Nephron (organoid): ENCODE data around the gene HDAC9.

Experiments
- H3K27ac Mint-ChIP-seq, 3 experiments: 2 replicates each; pipeline ENCODE4 v1.8.0; 2020; ENCODE audit warnings: mixed read lengths in 3 of 3, mild to moderate bottlenecking in 2 of 3, moderate library complexity in 1 of 3
- H3K27me3 Mint-ChIP-seq: 2 replicates; pipeline ENCODE4 v1.8.0; 2021; ENCODE audit warnings: low read depth, mild to moderate bottlenecking, moderate library complexity, mixed read lengths
- H3K36me3 Mint-ChIP-seq: 2 replicates; pipeline ENCODE4 v1.8.0; 2020; ENCODE audit warnings: low read depth, mixed read lengths
- H3K4me1 Mint-ChIP-seq: 2 replicates; pipeline ENCODE4 v1.8.0; 2020; ENCODE audit warnings: mixed read lengths
- H3K4me3 Mint-ChIP-seq, 3 experiments: 2 replicates each; pipeline ENCODE4 v1.8.0; 2020; ENCODE audit warnings: mild to moderate bottlenecking in 3 of 3, mixed read lengths in 3 of 3, moderate library complexity in 2 of 3
- H3K9me3 Mint-ChIP-seq: 2 replicates; pipeline ENCODE4 v1.8.0; 2020; ENCODE audit warnings: mixed read lengths
- TF ChIP-seq, protein P1 (sequence below), 3 experiments: fragments of 200-600 bp; sonication (generic); IDR thresholded peaks; one replicate each; pipeline ENCODE4 v1.5.0; 2021; ENCODE audit warnings: antibody characterized with exemption in 3 of 3; ENCODE audit not compliant: unreplicated experiment in 3 of 3

Gene HDAC9

DNA sequence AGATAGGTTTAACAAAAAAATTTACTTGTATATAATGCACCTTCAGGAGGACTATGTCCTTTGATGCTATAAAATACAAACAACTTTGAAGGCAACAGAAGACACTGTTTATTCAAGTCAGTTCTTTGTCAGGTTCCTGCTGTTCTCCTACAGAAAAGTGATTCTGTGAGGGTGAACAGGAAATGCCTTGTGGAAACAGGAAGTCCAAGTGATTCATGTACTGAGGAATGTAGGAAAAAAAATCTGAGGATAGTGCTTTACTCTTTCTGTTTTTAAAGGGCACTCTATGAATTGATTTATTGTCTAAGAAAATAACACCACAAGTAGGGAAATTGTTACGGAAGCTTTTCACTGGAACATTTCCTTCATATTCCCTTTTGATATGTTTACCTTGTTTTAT is 171.9 kb downstream of the HDAC9 start:
- Mint-ChIP-seq H3K27ac (no peak overlapping the region), H3K27me3 (no peaks in the 10 kb centered on the region), H3K9me3 (no peaks in the 10 kb centered on the region), H3K4me3 (no peak overlapping the region), H3K36me3 (no peaks in the 10 kb centered on the region), H3K4me1 (peaks cover 5% of the 10 kb centered on the region)
- TF ChIP-seq, protein P1, sequence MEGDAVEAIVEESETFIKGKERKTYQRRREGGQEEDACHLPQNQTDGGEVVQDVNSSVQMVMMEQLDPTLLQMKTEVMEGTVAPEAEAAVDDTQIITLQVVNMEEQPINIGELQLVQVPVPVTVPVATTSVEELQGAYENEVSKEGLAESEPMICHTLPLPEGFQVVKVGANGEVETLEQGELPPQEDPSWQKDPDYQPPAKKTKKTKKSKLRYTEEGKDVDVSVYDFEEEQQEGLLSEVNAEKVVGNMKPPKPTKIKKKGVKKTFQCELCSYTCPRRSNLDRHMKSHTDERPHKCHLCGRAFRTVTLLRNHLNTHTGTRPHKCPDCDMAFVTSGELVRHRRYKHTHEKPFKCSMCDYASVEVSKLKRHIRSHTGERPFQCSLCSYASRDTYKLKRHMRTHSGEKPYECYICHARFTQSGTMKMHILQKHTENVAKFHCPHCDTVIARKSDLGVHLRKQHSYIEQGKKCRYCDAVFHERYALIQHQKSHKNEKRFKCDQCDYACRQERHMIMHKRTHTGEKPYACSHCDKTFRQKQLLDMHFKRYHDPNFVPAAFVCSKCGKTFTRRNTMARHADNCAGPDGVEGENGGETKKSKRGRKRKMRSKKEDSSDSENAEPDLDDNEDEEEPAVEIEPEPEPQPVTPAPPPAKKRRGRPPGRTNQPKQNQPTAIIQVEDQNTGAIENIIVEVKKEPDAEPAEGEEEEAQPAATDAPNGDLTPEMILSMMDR (IDR thresholded peaks at IDR 0.05; ENCODE audit: unreplicated experiment in 3 of 3), result no peak

DNA sequence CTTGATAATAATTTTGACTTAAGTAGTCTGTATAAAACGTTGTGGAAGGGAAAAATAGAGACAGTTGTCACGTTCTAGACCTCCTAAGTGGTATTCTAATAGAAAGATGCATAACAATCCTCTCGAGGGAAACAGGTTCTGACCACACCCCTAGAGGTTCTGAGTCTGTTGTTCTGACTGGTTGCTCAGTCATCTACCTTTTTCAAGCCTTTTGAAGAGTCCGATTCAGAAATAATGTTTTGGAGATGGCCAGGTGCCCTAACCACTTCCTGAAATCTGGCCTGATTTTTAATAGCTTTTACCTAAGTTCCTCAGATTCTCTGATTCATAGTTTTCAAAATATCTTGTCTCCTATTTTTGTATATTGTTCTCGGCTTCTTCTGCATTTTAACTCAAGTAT is 175.6 kb downstream of the HDAC9 start:
- H3K9me3 Mint-ChIP-seq, result no peaks in the 10 kb centered on the region
- no peak overlapping the region for H3K4me3 Mint-ChIP-seq
- no peaks in the 10 kb centered on the region for H3K36me3 Mint-ChIP-seq
- no peak overlapping the region for H3K27ac Mint-ChIP-seq
- TF ChIP-seq, protein P1 (IDR thresholded peaks at IDR 0.05; ENCODE audit: unreplicated experiment in 3 of 3), result no peak
- H3K27me3 Mint-ChIP-seq, result no peaks in the 10 kb centered on the region
- peaks cover 5% of the 10 kb centered on the region for H3K4me1 Mint-ChIP-seq

DNA sequence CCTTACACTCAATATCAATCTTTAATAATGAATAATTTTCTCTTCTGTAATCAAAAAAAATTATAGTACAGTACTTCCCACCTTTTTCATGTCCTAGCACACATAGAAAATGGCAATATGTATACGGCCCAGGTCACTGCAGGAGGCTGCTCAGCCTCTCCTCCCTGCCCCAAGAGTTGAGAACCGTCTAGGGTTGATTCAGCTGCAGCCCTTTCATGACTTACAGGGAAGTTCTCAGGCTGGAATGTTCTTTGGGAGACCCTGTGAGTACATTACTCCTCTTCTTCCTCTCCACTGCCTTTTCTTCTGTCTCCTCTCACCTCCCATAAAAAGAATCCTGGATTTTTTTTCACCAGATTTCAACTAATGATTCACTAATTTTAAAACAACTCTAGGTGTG is 180.0 kb downstream of the HDAC9 start:
- Mint-ChIP-seq H3K27me3 (peaks cover 3% of the 10 kb centered on the region), H3K4me3 (no peak overlapping the region), H3K36me3 (no peaks in the 10 kb centered on the region), H3K4me1 (no peaks in the 10 kb centered on the region), H3K9me3 (peaks cover 2% of the 10 kb centered on the region), H3K27ac (no peak overlapping the region)
- TF ChIP-seq, protein P1 (IDR thresholded peaks at IDR 0.05; ENCODE audit: unreplicated experiment in 3 of 3), result no peak

DNA sequence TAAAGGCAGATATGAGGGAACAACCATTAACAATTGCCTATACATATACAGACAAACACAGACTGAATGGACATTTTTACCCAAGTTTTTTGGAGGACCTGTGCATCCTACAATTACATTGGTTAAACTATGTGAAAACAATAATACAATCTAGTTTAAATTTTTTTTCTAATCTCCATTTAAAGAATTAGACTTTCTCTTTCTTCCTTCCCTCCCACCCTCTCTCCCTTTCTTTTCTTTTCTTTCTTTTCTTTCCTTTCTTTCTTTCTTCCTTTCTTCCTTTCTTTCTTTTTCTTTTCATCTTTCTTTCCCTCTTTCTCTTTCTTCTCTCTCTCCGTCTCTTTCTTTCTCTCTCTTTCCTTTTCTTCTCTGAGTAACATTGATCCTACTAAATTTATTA is 183.7 kb downstream of the HDAC9 start:
- Mint-ChIP-seq H3K27ac (no peak overlapping the region), H3K36me3 (no peaks in the 10 kb centered on the region), H3K27me3 (peaks cover 3% of the 10 kb centered on the region), H3K4me1 (no peaks in the 10 kb centered on the region), H3K9me3 (peaks cover 2% of the 10 kb centered on the region), H3K4me3 (no peak overlapping the region)
- TF ChIP-seq, protein P1 (IDR thresholded peaks at IDR 0.05; ENCODE audit: unreplicated experiment in 3 of 3), result no peak

DNA sequence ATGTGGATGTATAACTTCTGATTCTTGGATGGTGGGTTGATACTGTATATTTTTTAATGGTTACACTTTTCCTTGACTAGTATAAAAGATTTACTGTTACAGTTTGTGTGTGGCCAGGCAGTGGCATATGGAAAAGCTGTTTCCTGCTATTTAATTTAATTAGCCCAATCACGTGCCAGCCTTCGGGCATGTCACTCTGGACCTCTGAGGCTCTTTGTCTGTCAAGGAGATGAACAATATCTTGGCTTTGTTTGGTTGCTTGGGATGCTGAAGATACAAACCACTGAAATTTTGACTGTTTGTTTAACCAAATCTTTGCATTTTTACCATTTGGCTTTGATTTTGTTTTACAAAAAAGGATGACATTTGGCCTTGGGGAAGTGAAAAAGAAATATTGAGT is 185.0 kb downstream of the HDAC9 start:
- Mint-ChIP-seq H3K36me3 (no peaks in the 10 kb centered on the region), H3K9me3 (peaks cover 2% of the 10 kb centered on the region), H3K27me3 (peaks cover 3% of the 10 kb centered on the region), H3K27ac (no peak overlapping the region), H3K4me3 (no peak overlapping the region), H3K4me1 (no peaks in the 10 kb centered on the region)
- TF ChIP-seq, protein P1 (IDR thresholded peaks at IDR 0.05; ENCODE audit: unreplicated experiment in 3 of 3), result no peak

DNA sequence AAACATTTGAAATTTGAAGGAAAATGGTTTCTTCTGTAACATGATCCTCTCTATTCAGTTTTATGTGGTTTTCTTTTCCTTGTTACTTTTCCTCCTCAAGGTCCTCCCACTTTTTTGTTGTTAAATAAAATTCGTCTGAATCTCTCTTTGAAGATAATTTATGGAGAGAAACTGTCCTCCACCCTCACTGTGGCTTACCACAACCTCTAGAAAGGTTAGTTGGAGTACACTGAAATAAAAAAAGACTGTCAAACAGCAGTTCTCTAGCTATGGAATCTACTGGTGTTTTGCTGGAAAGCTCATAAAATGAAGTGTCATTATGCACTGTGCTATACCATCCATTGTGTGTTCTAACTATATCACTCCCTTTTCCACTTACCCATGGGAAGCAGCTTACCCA is 189.4 kb downstream of the HDAC9 start:
- Mint-ChIP-seq H3K27me3 (no peaks in the 10 kb centered on the region), H3K4me1 (peaks cover 8% of the 10 kb centered on the region), H3K36me3 (no peaks in the 10 kb centered on the region), H3K9me3 (no peaks in the 10 kb centered on the region), H3K4me3 (no peak overlapping the region), H3K27ac (no peak overlapping the region)
- TF ChIP-seq, protein P1 (IDR thresholded peaks at IDR 0.05; ENCODE audit: unreplicated experiment in 3 of 3), result no peak
